Inflammatory macrophage treated with lipopolysaccharide for 4 hours (primary cell): ENCODE data around the gene RAPGEF1.

Source experiments
- DNase-seq: peaks from one replicate; pipeline ENCODE4 v3.0.0-alpha.2; 2020

The RAPGEF1 gene

DNA sequence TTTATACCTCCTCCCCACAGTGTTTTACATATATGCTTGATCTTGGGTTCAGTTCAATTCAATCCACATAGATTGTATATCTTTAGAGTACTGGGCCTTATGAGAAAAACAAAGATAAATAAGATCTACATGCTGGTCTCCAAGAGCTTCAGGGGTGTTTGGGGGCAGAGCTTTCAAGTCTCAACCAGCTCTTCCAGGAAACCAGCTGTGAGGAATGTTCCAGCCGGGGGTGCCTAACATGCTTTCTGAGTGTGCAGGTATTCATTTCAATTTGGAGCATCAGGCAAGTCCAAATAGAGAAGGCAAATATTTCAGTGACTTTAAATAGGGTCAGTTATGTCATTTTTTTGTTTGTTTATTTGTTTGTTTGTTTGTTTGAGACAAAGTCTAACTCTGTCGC, 5.7 kb upstream of the RAPGEF1 start:
- DNase-seq, result no peak

GRCh38 chr9:131744720-131745201, 4.9 kb upstream of the RAPGEF1 start:
- peak; percentile 41 for DNase-seq

- DNase-seq, result peak; percentile 79
Measured at GRCh38 chr9:131744171-131744719, 4.4 kb upstream of the RAPGEF1 start.

DNA sequence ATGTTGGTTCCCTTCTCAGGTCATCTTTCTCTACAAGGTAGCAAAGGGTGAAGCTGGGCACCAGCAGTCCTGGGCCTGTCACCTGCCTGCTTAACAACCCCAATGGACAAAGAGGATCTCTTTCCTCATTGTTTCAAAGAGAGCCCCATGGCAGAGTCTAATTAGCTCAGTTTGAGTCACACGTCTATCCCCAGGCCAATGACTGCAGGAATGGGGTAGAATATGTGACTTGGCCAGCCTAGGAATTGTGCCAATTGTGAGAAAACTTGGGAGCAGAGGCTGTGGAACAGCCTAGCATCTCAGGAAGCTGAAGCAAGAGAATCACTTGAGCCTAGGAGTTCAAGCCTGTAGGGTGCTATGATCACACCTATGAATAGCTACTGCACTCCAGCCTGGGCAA, 3.6 kb upstream of the RAPGEF1 start:
- DNase-seq, result no peak

DNA sequence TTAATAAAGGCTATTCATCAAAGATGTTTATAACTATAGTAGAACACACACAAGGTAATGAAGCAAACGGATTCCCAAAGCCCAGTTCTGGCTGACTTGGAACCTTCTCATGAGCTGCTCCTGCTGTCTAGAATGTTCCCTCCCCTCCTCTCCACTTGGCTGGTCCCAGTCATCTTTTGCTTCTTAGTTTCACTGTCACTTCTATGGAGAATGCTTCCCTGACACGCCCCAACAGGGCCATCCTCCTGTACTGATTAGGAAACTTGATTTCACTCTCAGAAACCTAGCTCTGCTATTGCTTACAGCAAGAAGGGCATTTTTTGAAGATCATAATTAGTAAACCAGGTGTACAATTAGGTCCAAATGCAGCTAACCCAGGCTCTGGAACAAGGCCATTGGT, 3.2 kb upstream of the RAPGEF1 start:
- DNase-seq, result peak; percentile 68

DNA sequence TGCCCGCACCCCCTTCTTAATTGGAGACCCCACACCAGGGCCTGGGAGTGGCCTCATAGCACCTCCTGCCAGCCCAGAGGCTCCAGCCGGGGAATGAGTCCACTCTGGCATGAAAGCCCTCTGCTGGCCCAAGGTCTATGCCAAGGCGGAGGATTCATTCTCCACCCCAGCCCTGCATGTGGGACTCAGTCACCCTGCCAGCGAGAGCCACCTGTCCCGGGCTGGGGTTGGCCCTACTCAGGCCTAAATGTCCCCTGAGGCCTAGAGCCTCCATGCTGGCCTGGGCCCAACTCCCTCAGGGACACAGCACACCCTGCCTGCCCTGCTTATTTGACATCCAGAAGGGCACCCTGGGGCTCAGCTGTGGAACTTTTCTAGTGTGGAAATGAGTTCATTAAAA, 1.0 kb upstream of the RAPGEF1 start:
- no peak for DNase-seq

DNA sequence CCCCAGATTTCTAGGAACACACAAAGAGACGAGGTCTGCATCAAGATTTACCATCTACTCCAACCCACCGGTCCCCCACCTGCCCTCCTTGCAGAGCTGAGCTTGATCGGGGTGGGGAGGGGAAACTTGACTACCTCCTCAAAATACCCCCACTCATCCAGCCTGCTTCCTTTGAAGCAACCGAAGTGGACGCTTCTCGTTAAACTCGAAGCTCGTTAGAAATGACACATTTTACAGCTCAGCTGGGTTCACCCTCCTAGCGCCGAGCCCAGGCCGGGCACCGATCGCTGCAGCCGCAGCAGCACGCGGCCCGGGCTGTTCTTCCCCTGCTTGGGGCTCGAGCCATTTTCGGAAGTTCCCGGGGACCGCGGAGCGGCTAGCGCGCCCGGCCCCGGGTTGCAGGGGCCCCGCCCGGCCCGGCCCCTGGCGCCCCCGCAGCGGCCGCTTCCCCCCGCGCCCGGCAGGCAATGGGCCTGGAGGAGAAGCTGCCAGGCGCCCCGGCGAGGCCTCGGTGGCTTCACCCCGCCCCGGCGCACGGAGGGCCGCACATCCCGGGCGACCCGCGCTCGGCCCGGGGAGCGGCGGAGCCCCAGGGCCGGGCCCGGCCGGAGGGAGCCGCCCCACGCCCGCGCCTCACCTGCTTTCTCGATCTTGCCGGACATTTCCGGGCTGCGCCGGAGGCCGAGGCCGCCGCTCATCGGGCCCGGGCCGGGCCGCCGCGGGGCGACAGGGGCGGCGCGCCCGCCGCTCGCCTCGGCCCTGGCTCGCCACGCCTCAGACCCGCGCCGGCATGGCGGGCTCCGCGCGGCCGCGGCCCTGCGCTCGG, 530 bp downstream of the RAPGEF1 start:
- peak; percentile 70 for DNase-seq

DNA sequence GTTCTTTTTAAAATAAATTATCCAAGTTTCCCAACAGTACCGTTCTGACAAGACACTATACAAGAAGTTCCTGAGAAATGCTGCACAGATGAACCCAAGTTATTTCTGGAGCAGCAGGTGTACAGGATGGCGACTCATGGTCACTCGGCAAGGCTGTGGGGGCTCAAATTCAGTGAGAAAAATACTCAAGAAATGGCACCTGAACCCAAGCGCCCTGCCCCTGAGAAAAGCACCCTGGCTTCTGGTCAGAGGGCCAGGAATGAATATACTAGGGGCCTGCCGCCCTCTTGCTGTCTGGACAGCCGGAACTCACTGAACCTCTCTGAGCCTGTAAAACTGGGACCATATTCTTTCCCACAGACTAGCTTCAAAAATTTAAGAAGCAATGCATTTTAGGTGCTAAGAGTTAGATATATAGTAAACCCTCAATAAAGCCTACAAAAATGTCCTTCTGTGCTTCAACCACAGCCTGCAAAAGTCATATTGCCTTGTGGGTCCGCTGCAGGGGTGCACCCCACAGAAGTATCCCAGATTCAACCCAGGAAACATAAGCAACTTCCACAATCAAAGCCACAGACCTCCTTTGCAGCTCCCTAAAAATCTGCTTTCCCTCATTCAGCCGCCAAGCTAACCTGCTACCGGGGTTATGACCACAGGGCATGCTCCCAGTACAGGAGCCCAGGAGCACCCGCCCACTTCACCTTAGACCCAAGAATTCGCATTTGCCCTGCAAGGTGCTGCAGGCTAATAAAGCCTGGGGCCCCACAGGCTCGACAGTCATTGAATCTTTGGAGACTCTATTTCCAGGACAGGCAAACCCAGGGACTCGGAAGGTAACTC, 1.4 kb downstream of the RAPGEF1 start:
- DNase-seq, result no peak

DNA sequence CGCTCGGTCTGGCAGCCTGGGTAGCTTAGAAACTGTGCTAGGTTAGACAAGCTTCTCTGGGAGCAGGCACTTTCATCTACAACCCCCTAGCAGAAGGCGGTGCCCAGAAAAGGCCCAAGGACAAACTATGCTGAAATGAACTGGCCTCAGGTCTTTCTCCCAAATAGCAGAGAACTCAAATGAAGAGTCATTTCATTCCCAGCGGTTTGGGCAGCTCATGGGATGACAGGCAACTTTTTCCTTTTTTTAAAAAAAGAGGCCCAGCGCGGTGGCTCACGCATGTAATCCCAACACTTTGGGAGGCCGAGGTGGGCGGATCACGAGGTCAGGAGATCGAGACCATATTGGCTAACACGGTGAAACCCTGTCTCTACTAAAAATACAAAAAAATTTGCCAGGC, 2.5 kb downstream of the RAPGEF1 start:
- DNase-seq, result peak; percentile 60

- peak; percentile 61 for DNase-seq
Measured at GRCh38 chr9:131736431-131736830, 3.4 kb downstream of the RAPGEF1 start.

DNA sequence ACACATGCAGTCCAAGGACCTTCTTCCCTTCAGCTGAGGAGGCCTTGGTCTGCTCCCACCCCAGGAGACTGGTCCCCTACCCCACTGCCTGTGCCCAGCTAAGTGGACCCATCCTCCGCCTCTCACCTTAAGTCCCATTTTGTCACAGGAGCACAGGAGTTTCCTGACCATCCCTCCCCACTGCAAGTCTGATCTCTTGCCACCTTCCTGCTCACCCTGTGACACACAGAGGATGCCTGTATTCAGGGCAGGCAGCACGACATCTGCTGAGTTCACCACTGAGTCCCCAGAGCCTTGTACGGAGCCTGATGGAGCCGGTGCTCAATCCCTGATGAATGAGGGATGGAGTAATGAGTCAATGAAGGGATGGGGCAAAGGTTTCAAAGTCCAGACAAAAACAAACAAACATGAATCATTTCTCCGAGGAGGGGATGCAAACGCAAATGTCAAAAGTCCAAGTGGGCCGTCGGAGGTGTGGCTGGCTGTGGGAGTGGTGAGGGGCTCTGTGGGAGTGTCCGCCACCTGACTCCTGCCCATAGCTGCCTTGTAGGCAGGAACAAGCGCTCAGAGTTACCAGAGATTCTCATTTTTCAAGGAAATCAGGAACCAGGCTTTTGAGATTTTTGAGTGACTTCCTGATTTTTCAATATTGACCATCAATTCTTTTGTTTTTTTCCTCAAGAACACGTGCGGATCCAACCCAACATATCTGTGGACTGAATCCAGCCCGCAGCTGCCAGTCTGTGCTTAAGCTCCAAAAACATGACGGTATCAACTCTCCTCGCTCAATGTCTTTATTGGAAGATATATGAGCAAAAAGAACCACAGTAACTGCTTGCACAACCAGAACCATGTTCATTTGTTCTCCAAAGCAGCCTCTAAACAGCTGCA, 4.4 kb downstream of the RAPGEF1 start:
- DNase-seq, result peak; percentile 85

DNA sequence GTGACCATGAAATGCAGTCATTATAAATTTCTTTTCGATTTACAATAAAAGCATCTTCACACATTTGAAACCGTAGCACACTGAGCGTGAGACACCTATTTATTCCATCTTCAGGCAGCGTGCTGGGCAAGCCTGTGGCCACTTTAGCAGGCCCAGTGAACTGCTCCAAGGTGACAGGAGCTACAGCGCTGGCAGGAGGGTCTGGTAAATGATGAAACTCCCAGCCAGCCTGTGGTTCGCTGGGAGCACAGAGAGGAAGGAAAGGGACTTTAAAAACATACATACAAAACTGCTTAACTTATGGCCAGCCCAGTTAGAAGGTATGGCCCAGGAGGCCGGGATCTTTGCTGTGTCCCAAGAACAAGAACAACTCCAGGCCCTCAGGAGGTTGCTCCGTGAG, 5.1 kb downstream of the RAPGEF1 start:
- peak; percentile 47 for DNase-seq

GRCh38 chr9:131734165-131734610, 5.7 kb downstream of the RAPGEF1 start:
- DNase-seq, result peak; percentile 83

- peak; percentile 82 for DNase-seq
Measured at GRCh38 chr9:131733541-131734061, 6.3 kb downstream of the RAPGEF1 start.

GRCh38 chr9:131732636-131733289, 7.1 kb downstream of the RAPGEF1 start:
- peak; percentile 84 for DNase-seq

DNA sequence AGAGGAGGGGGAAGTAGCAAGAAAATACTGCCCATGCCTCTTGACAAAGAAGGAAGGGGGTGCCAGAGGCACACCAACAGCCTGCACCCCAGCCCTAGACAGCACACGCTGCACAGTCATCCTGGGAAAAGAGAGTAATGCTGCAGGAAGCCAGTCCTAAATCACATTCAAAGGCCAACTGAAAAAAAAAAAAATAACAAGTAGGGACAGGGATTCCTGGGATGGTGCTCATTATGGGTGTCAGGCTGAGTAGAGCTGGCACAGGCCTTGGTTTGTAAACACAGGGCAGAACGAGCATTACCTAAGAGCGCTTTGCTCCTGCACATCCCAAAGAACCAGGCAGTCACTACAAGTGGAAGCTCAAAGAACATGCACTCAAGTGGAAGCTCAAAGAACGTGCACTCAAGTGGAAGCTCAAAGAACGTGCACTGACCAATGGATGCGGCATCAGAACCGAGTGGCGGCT, 7.8 kb downstream of the RAPGEF1 start:
- peak; percentile 40 for DNase-seq

DNA sequence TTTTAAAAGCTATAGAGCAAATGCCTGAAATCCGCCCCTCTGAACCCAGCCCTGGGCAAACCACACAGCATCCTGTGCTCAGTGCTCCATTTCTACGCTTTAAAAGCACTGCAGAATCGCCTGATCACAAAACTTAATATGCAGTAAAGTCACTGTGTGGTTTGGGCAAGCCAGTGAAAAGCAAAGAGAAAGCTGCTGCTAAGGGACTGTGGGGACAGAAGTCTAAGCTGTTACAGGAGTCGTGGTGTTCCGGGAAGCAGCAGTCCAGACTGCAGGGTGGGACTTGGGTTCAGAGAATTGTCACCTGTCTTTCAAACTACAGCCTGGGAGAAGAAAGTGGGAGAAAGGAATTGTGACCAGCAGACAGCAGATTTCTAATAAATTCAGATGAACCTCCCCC, 8.2 kb downstream of the RAPGEF1 start:
- DNase-seq, result peak; percentile 40

GRCh38 chr9:131731237-131731636, 8.6 kb downstream of the RAPGEF1 start:
- no peak for DNase-seq

DNA sequence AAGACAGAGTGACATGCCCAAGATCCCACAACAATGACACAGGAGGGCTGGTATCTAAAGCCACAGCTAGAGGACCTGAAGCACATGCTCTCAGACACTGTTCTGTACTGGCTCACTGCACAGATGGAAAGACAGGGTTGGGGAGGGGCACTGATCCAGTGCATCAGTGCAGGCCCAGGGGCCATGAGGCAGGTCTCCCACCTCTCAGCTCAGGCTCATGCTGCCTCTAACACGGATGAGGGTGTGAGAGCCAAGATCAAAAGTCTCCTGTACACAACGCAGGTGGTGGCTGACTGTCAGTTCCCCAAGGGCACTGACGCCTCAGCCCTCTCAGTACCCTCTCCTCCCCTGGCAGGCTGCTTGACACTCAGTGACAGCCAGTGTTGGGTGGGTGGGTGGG, 10.9 kb downstream of the RAPGEF1 start:
- no peak for DNase-seq

DNA sequence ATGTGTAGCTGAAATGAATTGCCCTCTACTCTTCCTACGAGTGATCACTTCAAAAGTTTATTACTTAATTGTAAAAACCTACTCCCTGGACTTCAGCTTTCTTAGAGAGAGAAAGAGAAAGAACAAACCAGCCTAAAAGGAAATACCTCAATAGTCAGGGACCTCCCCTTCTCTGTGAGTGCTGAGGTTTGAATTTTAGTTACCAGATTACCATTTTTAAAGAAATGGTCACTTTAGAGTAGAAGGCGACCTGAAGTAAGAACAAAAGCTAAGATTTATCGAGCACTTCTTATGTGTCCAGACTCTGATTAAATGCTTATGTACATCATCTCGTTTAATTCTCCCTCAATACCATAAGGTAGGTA, 11.3 kb downstream of the RAPGEF1 start:
- peak; percentile 77 for DNase-seq

GRCh38 chr9:131727795-131728545, 11.9 kb downstream of the RAPGEF1 start:
- DNase-seq, result no peak
